Mesenchymal stem cell (in vitro differentiated cells and primary cell): ENCODE measurements around the gene FBXO4.

Experiments used
- DNase-seq: peaks from one replicate; pipeline ENCODE4 v3.0.0-alpha.2; 2013
- H2AFZ ChIP-seq: one replicate; pipeline ENCODE4 v1.6.1; 2013; ENCODE audit warnings: low read depth, mild to moderate bottlenecking, control low read depth, inconsistent platforms, low read length, moderate library complexity
- H2AK5ac ChIP-seq: 2 replicates; pipeline ENCODE4 v1.6.1; 2013; ENCODE audit warnings: low read length, moderate library complexity, mild to moderate bottlenecking, inconsistent platforms; ENCODE audit not compliant: severe bottlenecking
- H2BK120ac ChIP-seq: one replicate; pipeline ENCODE4 v1.6.1; 2013; ENCODE audit warnings: low read depth, mild to moderate bottlenecking, inconsistent platforms, low read length, moderate library complexity
- H2BK12ac ChIP-seq, 2 experiments: one replicate each; pipeline ENCODE4 v1.6.1; 2013; ENCODE audit warnings: inconsistent platforms in 2 of 2, low read length in 2 of 2, mild to moderate bottlenecking in 2 of 2, moderate library complexity in 2 of 2, control low read depth in 1 of 2
- H2BK15ac ChIP-seq: one replicate; pipeline ENCODE4 v1.6.1; 2013; ENCODE audit warnings: mild to moderate bottlenecking, low read depth, inconsistent platforms; ENCODE audit not compliant: poor library complexity, severe bottlenecking
- H2BK5ac ChIP-seq: 2 replicates; pipeline ENCODE4 v1.6.1; 2013; ENCODE audit warnings: low read depth, mild to moderate bottlenecking, low read length, control low read depth, inconsistent platforms; ENCODE audit not compliant: poor library complexity, severe bottlenecking
- H3K14ac ChIP-seq, 2 experiments: one replicate each; pipeline ENCODE4 v1.6.1; 2013; ENCODE audit warnings: inconsistent platforms in 2 of 2, low read length in 2 of 2, control low read depth in 1 of 2, mild to moderate bottlenecking in 1 of 2, moderate library complexity in 1 of 2
- H3K18ac ChIP-seq, 2 experiments: one replicate each; pipeline ENCODE4 v1.6.1; 2013; ENCODE audit warnings: inconsistent platforms in 2 of 2, low read length in 2 of 2, control low read depth in 1 of 2, low read depth in 1 of 2, mild to moderate bottlenecking in 1 of 2
- H3K23ac ChIP-seq, 2 experiments: one replicate each; pipeline ENCODE4 v1.6.1; 2013; ENCODE audit warnings: inconsistent platforms in 2 of 2, low read length in 2 of 2, mild to moderate bottlenecking in 2 of 2, moderate library complexity in 2 of 2, control low read depth in 1 of 2
- H3K27ac ChIP-seq: 2 replicates; pipeline ENCODE4 v1.5.1; 2013; ENCODE audit warnings: mild to moderate bottlenecking, moderate library complexity, low read length, control low read depth, inconsistent platforms; ENCODE audit not compliant: poor library complexity, severe bottlenecking
- H3K27me3 ChIP-seq, 2 experiments: 2 replicates each; pipeline versions ENCODE4 v1.6.1 to v1.7.0; 2013; ENCODE audit warnings: low read length in 2 of 2, mild to moderate bottlenecking in 2 of 2, moderate library complexity in 2 of 2, control low read depth in 1 of 2, inconsistent platforms in 1 of 2; ENCODE audit not compliant: control insufficient read depth in 1 of 2, insufficient read depth in 1 of 2
- H3K36me3 ChIP-seq, 2 experiments: 2 replicates each; pipeline versions ENCODE4 v1.6.1 to v1.7.0; 2013; ENCODE audit warnings: low read length in 2 of 2, control low read depth in 1 of 2, inconsistent platforms in 1 of 2, low read depth in 1 of 2, mild to moderate bottlenecking in 1 of 2; ENCODE audit not compliant: insufficient read depth in 2 of 2, control insufficient read depth in 1 of 2
- H3K4ac ChIP-seq, 2 experiments: one replicate each; pipeline ENCODE4 v1.6.1; 2013; ENCODE audit warnings: inconsistent platforms in 2 of 2, low read length in 2 of 2, mild to moderate bottlenecking in 2 of 2, moderate library complexity in 2 of 2, control low read depth in 1 of 2, low read depth in 1 of 2
- H3K4me1 ChIP-seq: 2 replicates; pipeline ENCODE4 v1.6.1; 2013; ENCODE audit warnings: low read depth, low read length, control low read depth; ENCODE audit not compliant: control insufficient read depth, insufficient read depth
- H3K4me2 ChIP-seq: 2 replicates; pipeline ENCODE4 v1.6.1; 2013; ENCODE audit warnings: low read length, mild to moderate bottlenecking, inconsistent platforms; ENCODE audit not compliant: poor library complexity, severe bottlenecking
- H3K4me3 ChIP-seq, 2 experiments: 2 replicates each; pipeline versions ENCODE4 v1.5.1 to v1.7.0; 2013; ENCODE audit warnings: low read length in 2 of 2, mild to moderate bottlenecking in 2 of 2, control low read depth in 1 of 2, low read depth in 1 of 2; ENCODE audit not compliant: insufficient read depth in 1 of 2
- H3K79me1 ChIP-seq: replicated peaks from 2 replicates; pipeline ENCODE4 v1.6.1; 2013; ENCODE audit warnings: mild to moderate bottlenecking, control low read depth, low read length, inconsistent platforms; ENCODE audit not compliant: poor library complexity, severe bottlenecking
- H3K9ac ChIP-seq: 2 replicates; pipeline ENCODE4 v1.7.0; 2013; ENCODE audit warnings: mild to moderate bottlenecking, low read length, moderate library complexity
- H3K9me3 ChIP-seq: 2 replicates; pipeline ENCODE4 v1.7.0; 2013; ENCODE audit warnings: mild to moderate bottlenecking, low read length; ENCODE audit not compliant: control insufficient read depth
- H4K8ac ChIP-seq: one replicate; pipeline ENCODE4 v1.6.1; 2013; ENCODE audit warnings: inconsistent platforms, mild to moderate bottlenecking, low read length, moderate library complexity
- H4K91ac ChIP-seq: one replicate; pipeline ENCODE4 v1.6.1; 2013; ENCODE audit warnings: mild to moderate bottlenecking, low read length, inconsistent platforms
- WGBS: methylation state at CpG from one replicate; pipeline ENCODE4 v1.1.7; 2013; ENCODE audit warnings: mixed read lengths; 5-methylcytosine and 5-hydroxymethylcytosine counted together

Gene FBXO4

GRCh38 chr5:41878643-41879478 lies 46.2 kb upstream of the FBXO4 start:
- H3K27me3 ChIP-seq = no peaks in the 10 kb centered on the region
- WGBS = no CpG with 5 or more reads among the region's 3 CpGs
- no peaks in the 10 kb centered on the region for H3K9me3 ChIP-seq
- no peak overlapping the region for H2AFZ ChIP-seq
- no peak overlapping the region for H4K8ac ChIP-seq
- H2BK15ac ChIP-seq = no peak overlapping the region
- H3K23ac ChIP-seq = no peak overlapping the region
- no peak overlapping the region for H3K18ac ChIP-seq
- no peak overlapping the region for H2BK5ac ChIP-seq
- H3K27ac ChIP-seq = no peak overlapping the region
- no peak overlapping the region for H3K4ac ChIP-seq
- H3K79me1 ChIP-seq = no peaks in the 10 kb centered on the region
- H2AK5ac ChIP-seq = no peak overlapping the region
- H3K9ac ChIP-seq = no peak overlapping the region
- no peak overlapping the region for H2BK120ac ChIP-seq
- no peak for DNase-seq
- H3K14ac ChIP-seq = no peak overlapping the region
- no peak overlapping the region for H3K4me2 ChIP-seq
- H4K91ac ChIP-seq = no peak overlapping the region
- H3K4me3 ChIP-seq = no peak overlapping the region
- no peaks in the 10 kb centered on the region for H3K36me3 ChIP-seq
- no peaks in the 10 kb centered on the region for H3K4me1 ChIP-seq
- no peak overlapping the region for H2BK12ac ChIP-seq

DNA sequence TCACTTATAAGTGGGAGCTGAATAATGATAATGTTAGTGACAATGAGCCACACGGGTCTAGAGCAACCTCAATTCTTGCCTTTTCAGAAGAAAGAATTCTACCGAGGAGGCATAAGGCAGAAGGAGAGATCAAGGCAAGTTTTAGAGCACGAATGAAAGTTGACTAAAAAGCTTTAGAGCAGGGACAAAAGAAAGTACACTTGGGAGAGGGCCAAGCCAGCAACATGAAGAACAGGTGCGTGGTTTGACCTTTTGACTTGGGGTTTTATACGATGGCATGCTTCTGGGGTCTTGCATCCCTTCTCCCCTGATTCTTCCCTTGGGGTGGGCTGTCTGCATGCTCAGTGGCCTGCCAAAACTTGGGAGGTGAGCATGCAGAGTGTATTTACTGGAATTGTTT lies 42.3 kb upstream of the FBXO4 start:
- no peak for DNase-seq

GRCh38 chr5:41883243-41883642 lies 41.8 kb upstream of the FBXO4 start:
- H3K4me2 ChIP-seq = no peak overlapping the region
- H3K14ac ChIP-seq = no peak overlapping the region
- no peak overlapping the region for H3K4me3 ChIP-seq
- no peak overlapping the region for H4K91ac ChIP-seq
- no peak overlapping the region for H2BK15ac ChIP-seq
- H3K4ac ChIP-seq = no peak overlapping the region
- H2AK5ac ChIP-seq = no peak overlapping the region
- no peak overlapping the region for H3K18ac ChIP-seq
- H2BK12ac ChIP-seq = no peak overlapping the region
- no peak overlapping the region for H2AFZ ChIP-seq
- H2BK5ac ChIP-seq = no peak overlapping the region
- no peaks in the 10 kb centered on the region for H3K79me1 ChIP-seq
- no peaks in the 10 kb centered on the region for H3K9me3 ChIP-seq
- no peak overlapping the region for H3K9ac ChIP-seq
- DNase-seq = no peak
- no peaks in the 10 kb centered on the region for H3K36me3 ChIP-seq
- no peak overlapping the region for H2BK120ac ChIP-seq
- no peak overlapping the region for H4K8ac ChIP-seq
- H3K27ac ChIP-seq = no peak overlapping the region
- H3K27me3 ChIP-seq = no peaks in the 10 kb centered on the region
- no peak overlapping the region for H3K23ac ChIP-seq
- WGBS = 79% methylated on average over 3 of the region's 3 CpGs
- no peaks in the 10 kb centered on the region for H3K4me1 ChIP-seq

More for the DNA sequence above, 42.3 kb upstream of the FBXO4 start:
- Histone ChIP-seq H3K14ac (no peak overlapping the region), H3K9me3 (no peaks in the 10 kb centered on the region), H3K18ac (no peak overlapping the region), H3K4me2 (no peak overlapping the region), H3K27me3 (no peaks in the 10 kb centered on the region), H2BK5ac (no peak overlapping the region), H3K23ac (no peak overlapping the region), H2AK5ac (no peak overlapping the region), H3K4me1 (no peaks in the 10 kb centered on the region), H2BK12ac (no peak overlapping the region), H3K79me1 (no peaks in the 10 kb centered on the region), H2BK15ac (no peak overlapping the region), H4K91ac (no peak overlapping the region), H3K4me3 (no peak overlapping the region), H3K36me3 (no peaks in the 10 kb centered on the region), H3K9ac (no peak overlapping the region), H3K4ac (no peak overlapping the region), H2AFZ (no peak overlapping the region), H2BK120ac (no peak overlapping the region), H4K8ac (no peak overlapping the region), H3K27ac (no peak overlapping the region)
- WGBS = 86% methylated on average over 5 of the region's 5 CpGs

DNA sequence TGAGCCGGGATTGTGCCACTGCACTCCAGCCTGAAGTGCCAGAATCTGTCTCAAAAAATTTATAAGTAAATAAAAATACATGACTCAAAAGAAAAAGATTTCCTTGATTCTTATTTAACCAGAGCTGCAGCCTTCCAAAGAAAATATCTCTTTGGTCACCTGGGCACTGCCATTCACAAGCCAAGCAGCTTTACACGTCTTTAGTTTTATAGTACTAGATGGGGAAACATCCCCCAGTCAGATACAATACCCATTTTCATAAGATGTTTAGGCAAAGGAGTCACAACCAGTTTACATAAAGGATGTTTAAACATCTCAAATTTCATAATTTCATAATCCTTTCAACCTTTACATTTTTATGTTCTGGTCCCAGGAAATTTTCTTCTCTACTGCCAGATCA lies 41.1 kb upstream of the FBXO4 start:
- H2BK120ac ChIP-seq = no peak overlapping the region
- no peak overlapping the region for H3K18ac ChIP-seq
- H3K14ac ChIP-seq = no peak overlapping the region
- no peaks in the 10 kb centered on the region for H3K79me1 ChIP-seq
- H2BK12ac ChIP-seq = no peak overlapping the region
- DNase-seq = no peak
- H4K8ac ChIP-seq = no peak overlapping the region
- H2BK5ac ChIP-seq = no peak overlapping the region
- no peaks in the 10 kb centered on the region for H3K9me3 ChIP-seq
- H3K36me3 ChIP-seq = no peaks in the 10 kb centered on the region
- no peak overlapping the region for H2AFZ ChIP-seq
- no peaks in the 10 kb centered on the region for H3K27me3 ChIP-seq
- H3K4me1 ChIP-seq = no peaks in the 10 kb centered on the region
- no peak overlapping the region for H2AK5ac ChIP-seq
- no peak overlapping the region for H3K4me3 ChIP-seq
- no peak overlapping the region for H3K4ac ChIP-seq
- no peak overlapping the region for H3K9ac ChIP-seq
- no peak overlapping the region for H3K23ac ChIP-seq
- no peak overlapping the region for H3K27ac ChIP-seq
- H2BK15ac ChIP-seq = no peak overlapping the region
- 63% methylated on average over 1 of the region's 2 CpGs for WGBS
- no peak overlapping the region for H3K4me2 ChIP-seq
- H4K91ac ChIP-seq = no peak overlapping the region
